Prostate gland (tissue), 2 donors: ENCODE results near the gene CDC42BPA. TPM values are rescaled to one million over a fixed set of nuclear protein-coding genes. Genes with fewer than 3 reads are reported as not detected.

ENCODE experiments used
- DNase-seq: peaks from one replicate; pipeline ENCODE4 v3.0.0-alpha.2; 2019; ENCODE audit warnings: low spot score
- H3K27ac ChIP-seq, 2 donors: fragments of 200-600 bp; sonication (generic); 2 replicates each; pipeline ENCODE4 v1.5.1; 2017 to 2019
- H3K27me3 ChIP-seq: fragments of 200-600 bp; sonication (generic); replicated peaks from 2 replicates; pipeline ENCODE4 v1.5.1; 2019; ENCODE audit not compliant: insufficient read depth
- H3K36me3 ChIP-seq, 2 donors: fragments of 200-600 bp; sonication (generic); 1 replicate in 1 of 2; 2 replicates in 1 of 2; pipeline versions ENCODE4 v1.5.1 to v1.8.1; 2017 to 2019
- H3K4me1 ChIP-seq: fragments of 200-600 bp; sonication (generic); replicated peaks from 2 replicates; pipeline ENCODE4 v1.5.1; 2019
- H3K4me3 ChIP-seq, 2 donors: fragments of 200-600 bp; sonication (generic); 2 replicates each; pipeline ENCODE4 v1.5.1; 2017 to 2019
- H3K9me3 ChIP-seq: fragments of 200-600 bp; sonication (generic); 2 replicates; pipeline ENCODE4 v1.5.1; 2017
- CTCF ChIP-seq, 4 experiments: fragments of 200-600 bp in 2 of 4; fragments of 450-650 bp in 2 of 4; sonication (generic) in 2 of 4; IDR thresholded peaks; 1 replicate in 3 of 4; 2 replicates in 1 of 4; pipeline ENCODE4 v1.5.1; 2016 to 2019; ENCODE audit warnings: antibody characterized with exemption in 4 of 4, mild to moderate bottlenecking in 2 of 4, moderate library complexity in 2 of 4
- POLR2A ChIP-seq: fragments of 450-650 bp; IDR thresholded peaks from one replicate; pipeline ENCODE4 v1.6.1; 2016; ENCODE audit warnings: antibody characterized with exemption, mild to moderate bottlenecking
- POLR2AphosphoS5 ChIP-seq: sonication (generic); formaldehyde crosslinking; IDR thresholded peaks from one replicate; pipeline ENCODE4 v1.6.1; 2017; ENCODE audit warnings: antibody characterized with exemption
- WGBS: methylation state at CpG from one replicate; pipeline ENCODE4 v1.1.5; 2018; 5-methylcytosine and 5-hydroxymethylcytosine counted together
- intact Hi-C: fragments of 100-400 bp; cut with DNase I; formaldehyde crosslinking; loops from one replicate; pipeline ENCODE4 v1.14.2; 2022
- total RNA-seq, 2 donors: library from RNA; depleted of rRNA; stranded (reverse); fragments of >200 nt; gene quantifications; one replicate each; pipeline ENCODE4 v1.1.0, GENCODE V29; 2016

Gene CDC42BPA
- total RNA-seq, 2 donors from 2014 or later, result 31.3 to 76.9 TPM

GRCh38 chr1:227167276-227168101 lies 150.8 kb downstream of the CDC42BPA start:
- 69% methylated on average over 2 of the region's 2 CpGs for WGBS
- Histone ChIP-seq H3K36me3 (no peaks in the 10 kb centered on the region), H3K9me3 (no peaks in the 10 kb centered on the region), H3K4me1 (no peaks in the 10 kb centered on the region), H3K27ac (no peak overlapping the region), H3K27me3 (no peaks in the 10 kb centered on the region), H3K4me3 (no peak overlapping the region)
- DNase-seq, result no peak
- intact Hi-C loops, result no loop called here
- TF ChIP-seq CTCF (IDR thresholded peaks at IDR 0.05), result no peak
- no peak for TF ChIP-seq POLR2AphosphoS5
- no peak for TF ChIP-seq POLR2A

GRCh38 chr1:227166559-227166958 lies 151.7 kb downstream of the CDC42BPA start:
- no peak for DNase-seq
- Histone ChIP-seq H3K9me3 (no peaks in the 10 kb centered on the region), H3K27me3 (no peaks in the 10 kb centered on the region), H3K36me3 (no peaks in the 10 kb centered on the region), H3K4me1 (no peaks in the 10 kb centered on the region), H3K27ac (no peak overlapping the region), H3K4me3 (no peak overlapping the region)
- TF ChIP-seq CTCF (IDR thresholded peaks at IDR 0.05) (no peak), POLR2A (no peak), POLR2AphosphoS5 (no peak)
- intact Hi-C loops, result no loop called here
- 53% methylated on average over 1 of the region's 1 CpG for WGBS

GRCh38 chr1:227161470-227161869 lies 156.8 kb downstream of the CDC42BPA start:
- H3K9me3 ChIP-seq, result no peaks in the 10 kb centered on the region
- H3K4me1 ChIP-seq, result no peaks in the 10 kb centered on the region
- H3K27ac ChIP-seq, result no peak overlapping the region
- no peak overlapping the region for H3K4me3 ChIP-seq
- H3K36me3 ChIP-seq, result no peaks in the 10 kb centered on the region
- WGBS, result 46% methylated on average over 2 of the region's 2 CpGs
- H3K27me3 ChIP-seq, result no peaks in the 10 kb centered on the region
- TF ChIP-seq POLR2A, result no peak
- no peak for TF ChIP-seq POLR2AphosphoS5
- no peak for TF ChIP-seq CTCF (IDR thresholded peaks at IDR 0.05)
- intact Hi-C loops, result no loop called here
- no peak for DNase-seq

GRCh38 chr1:227156520-227156919 lies 161.8 kb downstream of the CDC42BPA start:
- H3K27me3 ChIP-seq, result no peaks in the 10 kb centered on the region
- peaks cover 2% of the 10 kb centered on the region for H3K4me1 ChIP-seq
- 95% methylated on average over 3 of the region's 3 CpGs for WGBS
- H3K27ac ChIP-seq, result no peak overlapping the region
- no peak overlapping the region for H3K4me3 ChIP-seq
- no peak for DNase-seq
- H3K9me3 ChIP-seq, result no peaks in the 10 kb centered on the region
- no peaks in the 10 kb centered on the region for H3K36me3 ChIP-seq
- intact Hi-C loops, result no loop called here
- TF ChIP-seq CTCF (IDR thresholded peaks at IDR 0.05), result no peak
- TF ChIP-seq POLR2A, result no peak
- TF ChIP-seq POLR2AphosphoS5, result no peak

- Histone ChIP-seq H3K9me3 (no peaks in the 10 kb centered on the region), H3K27ac (peak overlapping the region in 1 of 2 donors; percentile 44), H3K4me1 (peaks cover 2% of the 10 kb centered on the region), H3K27me3 (no peaks in the 10 kb centered on the region), H3K4me3 (no peak overlapping the region), H3K36me3 (no peaks in the 10 kb centered on the region)
- intact Hi-C loops, result no loop called here
- 85% methylated on average over 4 of the region's 4 CpGs for WGBS
- TF ChIP-seq CTCF (IDR thresholded peaks at IDR 0.05), result no peak
- TF ChIP-seq POLR2AphosphoS5, result no peak
- no peak for TF ChIP-seq POLR2A
- DNase-seq, result no peak
Measured at GRCh38 chr1:227155688-227156087, 162.6 kb downstream of the CDC42BPA start.
